K562 (cell line): ENCODE measurements around the gene PAN2. TPM values are rescaled to one million over a fixed set of nuclear protein-coding genes. Genes with fewer than 3 reads are reported as not detected.

ENCODE experiments used
- DEAF1 ChIP-seq: fragments of 450-650 bp; formaldehyde crosslinking; IDR thresholded peaks from 2 replicates; pipeline ENCODE4 v1.4.0; 2020; ENCODE audit warnings: mild to moderate bottlenecking, moderate library complexity
- FOXO4 ChIP-seq: fragments of 450-650 bp; formaldehyde crosslinking; IDR thresholded peaks from 2 replicates; pipeline ENCODE4 v1.4.0; 2020; ENCODE audit warnings: mild to moderate bottlenecking, moderate library complexity
- MYBL2 ChIP-seq, 2 experiments: fragments of 450-650 bp in 1 of 2; sonication (generic) in 1 of 2; formaldehyde crosslinking in 1 of 2; IDR thresholded peaks; 2 replicates each; pipeline versions ENCODE4 v1.6.1 to v1.8.1; 2017 to 2022; ENCODE audit warnings: borderline replicate concordance in 1 of 2, inconsistent platforms in 1 of 2, low read depth in 1 of 2, mild to moderate bottlenecking in 1 of 2, missing genetic modification reagents in 1 of 2, moderate library complexity in 1 of 2
- NFATC3 ChIP-seq: fragments of 450-650 bp; IDR thresholded peaks from 2 replicates; pipeline ENCODE4 v1.6.1; 2017; ENCODE audit warnings: mild to moderate bottlenecking
- PML ChIP-seq: IDR thresholded peaks from 2 replicates; pipeline ENCODE4 v1.6.1; 2012; ENCODE audit warnings: low read length, inconsistent platforms
- SAFB2 ChIP-seq: fragments of 200-400 bp; formaldehyde crosslinking; IDR thresholded peaks from 2 replicates; pipeline ENCODE4 v1.6.1; 2018; ENCODE audit warnings: borderline replicate concordance, low read length, low read depth, moderate library complexity; ENCODE audit not compliant: severe bottlenecking
- U2AF2 ChIP-seq: fragments of 200-400 bp; formaldehyde crosslinking; optimal IDR thresholded peaks from 2 replicates; pipeline ENCODE3; 2017; ENCODE audit warnings: low read depth, mild to moderate bottlenecking, low read length
- ZBED1 ChIP-seq: IDR thresholded peaks from 2 replicates; pipeline ENCODE4 v1.6.1; 2014
- ZKSCAN3 ChIP-seq: fragments of 250-450 bp; sonication (Bioruptor Pico); IDR thresholded peaks from 2 replicates; pipeline ENCODE4 v1.4.0; 2020
- ZNF696 ChIP-seq: fragments of 250-450 bp; sonication (Bioruptor Pico); conservative IDR thresholded peaks from 2 replicates; pipeline ENCODE4 v1.4.0; 2020; ENCODE audit warnings: mild to moderate bottlenecking, moderate library complexity
- ZNF778 ChIP-seq: fragments of 450-650 bp; formaldehyde crosslinking; IDR thresholded peaks from 2 replicates; pipeline ENCODE4 v1.4.0; 2020; ENCODE audit warnings: mild to moderate bottlenecking, moderate library complexity
- polyA plus RNA-seq, 8 experiments: library from polyadenylated mRNA; depleted of rRNA in 4 of 8; stranded (reverse) in 5 of 8; unstranded in 3 of 8; fragments of >200 nt; fragmentation: Nextera tagmentation in 2 of 8; fragmentation: Illumina TruSeq in 1 of 8; extraction: Ambion mirVana in 2 of 8; extraction: Trizol in 1 of 8; gene quantifications; 2 replicates each; pipeline versions ENCODE4 v1.2.1 to v1.2.3, GENCODE V29; 2011 to 2014; ENCODE audit warnings: inconsistent platforms in 1 of 8, missing spikeins in 1 of 8
- total RNA-seq, 7 experiments: library from RNA; depleted of rRNA in 6 of 7; stranded (reverse); fragments of >200 nt in 6 of 7; fragmentation: Illumina TruSeq in 2 of 7; extraction: Trizol in 2 of 7; gene quantifications; 2 replicates each; pipeline versions ENCODE4 v1.2.1 to v1.2.3, GENCODE V29; 2011 to 2021; ENCODE audit warnings: low replicate concordance in 1 of 7
- TF ChIP-seq, protein P1 (sequence below): fragments of 250-450 bp; sonication (Bioruptor Pico); IDR thresholded peaks from 2 replicates; pipeline ENCODE4 v1.4.0; 2020; ENCODE audit warnings: mild to moderate bottlenecking, moderate library complexity
- TF ChIP-seq, protein P2 (sequence below): fragments of 450-650 bp; IDR thresholded peaks from 2 replicates; pipeline ENCODE4 v1.7.1; 2018; ENCODE audit warnings: mild to moderate bottlenecking, low read depth; ENCODE audit not compliant: partially characterized antibody
- TF ChIP-seq, protein P3 (sequence below): sonication (generic); formaldehyde crosslinking; IDR thresholded peaks from 2 replicates; pipeline ENCODE4 v1.8.0; 2022; ENCODE audit warnings: mild to moderate bottlenecking, low read depth, missing genetic modification reagents
- TF ChIP-seq, protein P4 (sequence below): IDR thresholded peaks from 2 replicates; pipeline ENCODE4 v1.6.1; 2011; ENCODE audit not compliant: insufficient read length; ENCODE audit errors: extremely low read depth

Gene PAN2
- total and polyA plus RNA-seq, 9 of the 15 experiments (the other 6 are each of a cell fraction or from before 2014, with no cell fraction given) = 15.0 to 66.1 (median 25.9) TPM

GRCh38 chr12:56315622-56316473 lies 18.0 kb downstream of the PAN2 start, which contains the start of gene CNPY2 (continued):
- TF ChIP-seq, protein P1, sequence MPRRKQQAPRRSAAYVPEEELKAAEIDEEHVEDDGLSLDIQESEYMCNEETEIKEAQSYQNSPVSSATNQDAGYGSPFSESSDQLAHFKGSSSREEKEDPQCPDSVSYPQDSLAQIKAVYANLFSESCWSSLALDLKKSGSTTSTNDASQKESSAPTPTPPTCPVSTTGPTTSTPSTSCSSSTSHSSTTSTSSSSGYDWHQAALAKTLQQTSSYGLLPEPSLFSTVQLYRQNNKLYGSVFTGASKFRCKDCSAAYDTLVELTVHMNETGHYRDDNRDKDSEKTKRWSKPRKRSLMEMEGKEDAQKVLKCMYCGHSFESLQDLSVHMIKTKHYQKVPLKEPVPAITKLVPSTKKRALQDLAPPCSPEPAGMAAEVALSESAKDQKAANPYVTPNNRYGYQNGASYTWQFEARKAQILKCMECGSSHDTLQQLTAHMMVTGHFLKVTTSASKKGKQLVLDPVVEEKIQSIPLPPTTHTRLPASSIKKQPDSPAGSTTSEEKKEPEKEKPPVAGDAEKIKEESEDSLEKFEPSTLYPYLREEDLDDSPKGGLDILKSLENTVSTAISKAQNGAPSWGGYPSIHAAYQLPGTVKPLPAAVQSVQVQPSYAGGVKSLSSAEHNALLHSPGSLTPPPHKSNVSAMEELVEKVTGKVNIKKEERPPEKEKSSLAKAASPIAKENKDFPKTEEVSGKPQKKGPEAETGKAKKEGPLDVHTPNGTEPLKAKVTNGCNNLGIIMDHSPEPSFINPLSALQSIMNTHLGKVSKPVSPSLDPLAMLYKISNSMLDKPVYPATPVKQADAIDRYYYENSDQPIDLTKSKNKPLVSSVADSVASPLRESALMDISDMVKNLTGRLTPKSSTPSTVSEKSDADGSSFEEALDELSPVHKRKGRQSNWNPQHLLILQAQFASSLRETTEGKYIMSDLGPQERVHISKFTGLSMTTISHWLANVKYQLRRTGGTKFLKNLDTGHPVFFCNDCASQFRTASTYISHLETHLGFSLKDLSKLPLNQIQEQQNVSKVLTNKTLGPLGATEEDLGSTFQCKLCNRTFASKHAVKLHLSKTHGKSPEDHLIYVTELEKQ (CRISPR knock-in tag) = no peak
- TF ChIP-seq, protein P2, sequence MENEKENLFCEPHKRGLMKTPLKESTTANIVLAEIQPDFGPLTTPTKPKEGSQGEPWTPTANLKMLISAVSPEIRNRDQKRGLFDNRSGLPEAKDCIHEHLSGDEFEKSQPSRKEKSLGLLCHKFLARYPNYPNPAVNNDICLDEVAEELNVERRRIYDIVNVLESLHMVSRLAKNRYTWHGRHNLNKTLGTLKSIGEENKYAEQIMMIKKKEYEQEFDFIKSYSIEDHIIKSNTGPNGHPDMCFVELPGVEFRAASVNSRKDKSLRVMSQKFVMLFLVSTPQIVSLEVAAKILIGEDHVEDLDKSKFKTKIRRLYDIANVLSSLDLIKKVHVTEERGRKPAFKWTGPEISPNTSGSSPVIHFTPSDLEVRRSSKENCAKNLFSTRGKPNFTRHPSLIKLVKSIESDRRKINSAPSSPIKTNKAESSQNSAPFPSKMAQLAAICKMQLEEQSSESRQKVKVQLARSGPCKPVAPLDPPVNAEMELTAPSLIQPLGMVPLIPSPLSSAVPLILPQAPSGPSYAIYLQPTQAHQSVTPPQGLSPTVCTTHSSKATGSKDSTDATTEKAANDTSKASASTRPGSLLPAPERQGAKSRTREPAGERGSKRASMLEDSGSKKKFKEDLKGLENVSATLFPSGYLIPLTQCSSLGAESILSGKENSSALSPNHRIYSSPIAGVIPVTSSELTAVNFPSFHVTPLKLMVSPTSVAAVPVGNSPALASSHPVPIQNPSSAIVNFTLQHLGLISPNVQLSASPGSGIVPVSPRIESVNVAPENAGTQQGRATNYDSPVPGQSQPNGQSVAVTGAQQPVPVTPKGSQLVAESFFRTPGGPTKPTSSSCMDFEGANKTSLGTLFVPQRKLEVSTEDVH = no peak
- TF ChIP-seq PML (0 out of 2 replicates have a peak, but pooled peaks have one; percentile 43), U2AF2 (no peak), FOXO4 (CRISPR knock-in tag) (no peak), SAFB2 (no peak), ZKSCAN3 (CRISPR knock-in tag) (no peak), DEAF1 (CRISPR knock-in tag) (peak; percentile 66), ZNF778 (no peak), NFATC3 (no peak), ZNF696 (CRISPR knock-in tag) (no peak), ZBED1 (no peak; the same call in 1 of the 2 replicates), MYBL2 (IDR thresholded peaks at IDR 0.05; ENCODE audit: low read depth) (no peak), MYBL2 (CRISPR knock-in tag; IDR thresholded peaks at IDR 0.05; ENCODE audit: borderline replicate concordance) (no peak)
- TF ChIP-seq, protein P3, sequence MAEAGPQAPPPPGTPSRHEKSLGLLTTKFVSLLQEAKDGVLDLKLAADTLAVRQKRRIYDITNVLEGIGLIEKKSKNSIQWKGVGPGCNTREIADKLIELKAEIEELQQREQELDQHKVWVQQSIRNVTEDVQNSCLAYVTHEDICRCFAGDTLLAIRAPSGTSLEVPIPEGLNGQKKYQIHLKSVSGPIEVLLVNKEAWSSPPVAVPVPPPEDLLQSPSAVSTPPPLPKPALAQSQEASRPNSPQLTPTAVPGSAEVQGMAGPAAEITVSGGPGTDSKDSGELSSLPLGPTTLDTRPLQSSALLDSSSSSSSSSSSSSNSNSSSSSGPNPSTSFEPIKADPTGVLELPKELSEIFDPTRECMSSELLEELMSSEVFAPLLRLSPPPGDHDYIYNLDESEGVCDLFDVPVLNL (CRISPR knock-in tag) = no peak
- TF ChIP-seq, protein P4, sequence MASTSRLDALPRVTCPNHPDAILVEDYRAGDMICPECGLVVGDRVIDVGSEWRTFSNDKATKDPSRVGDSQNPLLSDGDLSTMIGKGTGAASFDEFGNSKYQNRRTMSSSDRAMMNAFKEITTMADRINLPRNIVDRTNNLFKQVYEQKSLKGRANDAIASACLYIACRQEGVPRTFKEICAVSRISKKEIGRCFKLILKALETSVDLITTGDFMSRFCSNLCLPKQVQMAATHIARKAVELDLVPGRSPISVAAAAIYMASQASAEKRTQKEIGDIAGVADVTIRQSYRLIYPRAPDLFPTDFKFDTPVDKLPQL = no peak
